ENCODE measurements around the gene GPR89B. TPM values are rescaled to one million over a fixed set of nuclear protein-coding genes. Genes with fewer than 3 reads are reported as not detected.
"Not testable (repeated sequence)": the region's sequence is repeated elsewhere in the genome, so short reads cannot be mapped to it uniquely, and the experiment has no call there.

GPR89B gene
- total and polyA plus RNA-seq, 2 donors from 2014 or later: 18.1 to 34.2 TPM

- H3K27ac ChIP-seq (ENCODE audit: low read depth in 2 of 2, low read length in 2 of 2); FAIRE-seq; intact Hi-C loops (cut with DNase I); H3K4me1 ChIP-seq (ENCODE audit: control insufficient read depth in 2 of 3, insufficient read depth in 2 of 3, low read depth in 1 of 3, low read length in 3 of 3); H3K9ac ChIP-seq (ENCODE audit: low read length in 3 of 3); H3K9me3 ChIP-seq (ENCODE audit: control insufficient read depth in 2 of 3, insufficient read depth in 1 of 3, low read length in 3 of 3); H3K36me3 ChIP-seq (ENCODE audit: control insufficient read depth in 2 of 3, insufficient read depth in 3 of 3, low read length in 3 of 3); H3K27me3 ChIP-seq (ENCODE audit: control insufficient read depth, insufficient read depth, low read length); DNase-seq; H3K4me3 ChIP-seq (ENCODE audit: low read length in 3 of 3): not testable (repeated sequence)
These were observed 14.3 kb downstream of the GPR89B start for GRCh38 chr1:147942563-147942962.

DNA sequence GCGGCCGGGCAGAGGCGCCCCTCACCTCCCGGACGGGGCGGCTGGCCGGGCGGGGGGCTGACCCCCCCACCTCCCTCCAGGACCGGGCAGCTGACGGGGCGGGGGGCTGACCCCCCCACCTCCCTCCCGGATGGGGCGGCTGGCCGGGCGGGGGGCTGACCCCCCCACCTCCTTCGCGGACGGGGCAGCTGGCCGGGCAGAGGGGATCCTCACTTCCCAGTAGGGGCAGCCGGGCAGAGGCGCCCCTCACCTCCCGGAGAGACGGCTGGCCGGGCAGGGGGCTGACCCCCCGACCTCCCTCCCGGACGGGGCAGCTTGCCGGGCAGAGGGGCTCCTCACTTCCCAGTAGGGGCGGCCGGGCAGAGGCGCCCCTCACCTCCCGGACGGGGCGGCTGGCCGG is 21.3 kb downstream of the GPR89B start:
- FAIRE-seq; intact Hi-C loops (cut with DNase I): not testable (repeated sequence)

DNA sequence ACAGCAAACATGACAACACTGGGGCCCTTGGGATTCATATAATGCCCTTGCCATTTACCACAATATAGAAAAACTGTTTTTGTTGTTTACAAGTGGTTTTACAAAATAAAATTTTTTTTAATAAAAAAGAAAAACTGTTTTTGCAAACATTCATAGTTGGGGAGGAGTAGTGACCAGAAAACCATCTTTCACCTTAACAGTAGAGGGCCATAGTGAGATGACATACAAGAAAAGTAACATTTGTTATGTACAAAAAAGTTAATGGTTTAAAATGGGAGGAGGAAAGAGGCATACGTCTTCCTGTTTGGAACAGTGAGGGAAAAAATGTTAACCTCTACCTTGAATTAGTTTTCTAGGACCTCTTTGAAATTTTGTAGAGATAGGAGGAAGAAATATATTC is 30.7 kb downstream of the GPR89B start:
- FAIRE-seq; intact Hi-C loops (cut with DNase I); H3K27ac ChIP-seq (ENCODE audit: low read depth in 2 of 2, low read length in 2 of 2); H3K27me3 ChIP-seq (ENCODE audit: control insufficient read depth, insufficient read depth, low read length); H3K9ac ChIP-seq (ENCODE audit: low read length in 3 of 3); H3K9me3 ChIP-seq (ENCODE audit: control insufficient read depth in 2 of 3, insufficient read depth in 1 of 3, low read length in 3 of 3); DNase-seq; H3K4me3 ChIP-seq (ENCODE audit: low read length in 3 of 3); H3K36me3 ChIP-seq (ENCODE audit: control insufficient read depth in 2 of 3, insufficient read depth in 3 of 3, low read length in 3 of 3); H3K4me1 ChIP-seq (ENCODE audit: control insufficient read depth in 2 of 3, insufficient read depth in 2 of 3, low read depth in 1 of 3, low read length in 3 of 3): not testable (repeated sequence)

More for the DNA sequence above, 21.3 kb downstream of the GPR89B start:
- not testable (repeated sequence) for H3K4me3 ChIP-seq (ENCODE audit: low read length in 3 of 3); H3K4me1 ChIP-seq (ENCODE audit: control insufficient read depth in 2 of 3, insufficient read depth in 2 of 3, low read depth in 1 of 3, low read length in 3 of 3); H3K36me3 ChIP-seq (ENCODE audit: control insufficient read depth in 2 of 3, insufficient read depth in 3 of 3, low read length in 3 of 3); H3K9ac ChIP-seq (ENCODE audit: low read length in 3 of 3); H3K27me3 ChIP-seq (ENCODE audit: control insufficient read depth, insufficient read depth, low read length); H3K9me3 ChIP-seq (ENCODE audit: control insufficient read depth in 2 of 3, insufficient read depth in 1 of 3, low read length in 3 of 3); H3K27ac ChIP-seq (ENCODE audit: low read depth in 2 of 2, low read length in 2 of 2)
- DNase-seq: peak in 1 of 5 donors; percentile 51

DNA sequence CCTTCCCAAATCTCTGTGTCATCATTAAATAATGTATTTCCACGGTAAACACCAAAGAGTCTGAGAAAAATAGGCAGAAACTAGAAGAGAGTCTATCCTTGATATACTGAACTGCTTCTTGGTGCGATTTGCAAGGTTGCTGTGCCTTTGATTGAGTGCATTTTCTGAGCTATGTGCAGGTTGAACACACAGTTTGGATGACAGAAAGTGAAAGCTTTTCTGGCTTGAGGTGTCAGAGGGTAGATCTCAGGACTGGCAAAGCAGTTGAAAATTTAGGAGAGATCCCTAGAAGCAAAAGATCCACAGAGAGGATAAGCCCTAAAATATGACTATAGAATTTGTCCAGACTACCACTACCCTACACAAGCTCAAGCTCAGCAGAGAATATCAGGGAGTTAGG is 31.5 kb downstream of the GPR89B start:
- H3K27me3 ChIP-seq (ENCODE audit: control insufficient read depth, insufficient read depth, low read length); H3K27ac ChIP-seq (ENCODE audit: low read depth in 2 of 2, low read length in 2 of 2); intact Hi-C loops (cut with DNase I); FAIRE-seq; H3K4me1 ChIP-seq (ENCODE audit: control insufficient read depth in 2 of 3, insufficient read depth in 2 of 3, low read depth in 1 of 3, low read length in 3 of 3); H3K36me3 ChIP-seq (ENCODE audit: control insufficient read depth in 2 of 3, insufficient read depth in 3 of 3, low read length in 3 of 3); H3K9ac ChIP-seq (ENCODE audit: low read length in 3 of 3); DNase-seq; H3K4me3 ChIP-seq (ENCODE audit: low read length in 3 of 3); H3K9me3 ChIP-seq (ENCODE audit: control insufficient read depth in 2 of 3, insufficient read depth in 1 of 3, low read length in 3 of 3): not testable (repeated sequence)

- not testable (repeated sequence) for DNase-seq
These were observed 36.4 kb downstream of the GPR89B start for GRCh38 chr1:147964575-147964974.

GRCh38 chr1:147966657-147967056 is 38.4 kb downstream of the GPR89B start:
- DNase-seq; H3K9me3 ChIP-seq (ENCODE audit: control insufficient read depth in 2 of 3, insufficient read depth in 1 of 3, low read length in 3 of 3); H3K36me3 ChIP-seq (ENCODE audit: control insufficient read depth in 2 of 3, insufficient read depth in 3 of 3, low read length in 3 of 3); intact Hi-C loops (cut with DNase I); H3K4me1 ChIP-seq (ENCODE audit: control insufficient read depth in 2 of 3, insufficient read depth in 2 of 3, low read depth in 1 of 3, low read length in 3 of 3); H3K4me3 ChIP-seq (ENCODE audit: low read length in 3 of 3); H3K27ac ChIP-seq (ENCODE audit: low read depth in 2 of 2, low read length in 2 of 2); H3K9ac ChIP-seq (ENCODE audit: low read length in 3 of 3); H3K27me3 ChIP-seq (ENCODE audit: control insufficient read depth, insufficient read depth, low read length); FAIRE-seq: not testable (repeated sequence)

More at GRCh38 chr1:147964575-147964974, 36.4 kb downstream of the GPR89B start:
- H3K27ac ChIP-seq (ENCODE audit: low read depth in 2 of 2, low read length in 2 of 2); H3K9ac ChIP-seq (ENCODE audit: low read length in 3 of 3); FAIRE-seq; H3K36me3 ChIP-seq (ENCODE audit: control insufficient read depth in 2 of 3, insufficient read depth in 3 of 3, low read length in 3 of 3); H3K27me3 ChIP-seq (ENCODE audit: control insufficient read depth, insufficient read depth, low read length); H3K4me1 ChIP-seq (ENCODE audit: control insufficient read depth in 2 of 3, insufficient read depth in 2 of 3, low read depth in 1 of 3, low read length in 3 of 3); H3K4me3 ChIP-seq (ENCODE audit: low read length in 3 of 3); intact Hi-C loops (cut with DNase I); H3K9me3 ChIP-seq (ENCODE audit: control insufficient read depth in 2 of 3, insufficient read depth in 1 of 3, low read length in 3 of 3): not testable (repeated sequence)

- FAIRE-seq; H3K4me3 ChIP-seq (ENCODE audit: low read length in 3 of 3); H3K9me3 ChIP-seq (ENCODE audit: control insufficient read depth in 2 of 3, insufficient read depth in 1 of 3, low read length in 3 of 3); intact Hi-C loops (cut with DNase I); DNase-seq; H3K36me3 ChIP-seq (ENCODE audit: control insufficient read depth in 2 of 3, insufficient read depth in 3 of 3, low read length in 3 of 3); H3K4me1 ChIP-seq (ENCODE audit: control insufficient read depth in 2 of 3, insufficient read depth in 2 of 3, low read depth in 1 of 3, low read length in 3 of 3); H3K9ac ChIP-seq (ENCODE audit: low read length in 3 of 3); H3K27me3 ChIP-seq (ENCODE audit: control insufficient read depth, insufficient read depth, low read length); H3K27ac ChIP-seq (ENCODE audit: low read depth in 2 of 2, low read length in 2 of 2): not testable (repeated sequence)
These were observed 50.9 kb downstream of the GPR89B start for GRCh38 chr1:147978896-147979651.

DNA sequence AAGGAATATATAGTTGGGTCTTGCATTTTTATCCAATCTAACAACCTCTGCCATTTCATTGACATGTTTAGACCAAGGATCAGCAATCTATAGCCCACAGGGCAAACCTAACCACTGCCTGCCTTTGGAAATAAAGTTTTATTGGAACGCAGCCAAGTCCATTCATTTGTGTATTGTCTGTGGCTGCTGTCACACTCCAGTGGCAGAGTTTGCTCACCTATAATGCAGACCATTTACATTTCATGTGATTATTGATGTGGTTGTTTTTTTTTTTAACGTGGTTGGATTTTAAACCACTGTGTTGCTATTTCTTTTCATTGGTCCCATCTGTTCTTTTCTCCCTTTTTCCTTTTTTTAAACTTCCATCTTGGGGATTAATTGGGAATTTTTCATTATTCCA is 57.2 kb downstream of the GPR89B start:
- FAIRE-seq; intact Hi-C loops (cut with DNase I): not testable (repeated sequence)

More for the DNA sequence above, 57.2 kb downstream of the GPR89B start:
- not testable (repeated sequence) for H3K9ac ChIP-seq (ENCODE audit: low read length in 3 of 3); H3K4me1 ChIP-seq (ENCODE audit: control insufficient read depth in 2 of 3, insufficient read depth in 2 of 3, low read depth in 1 of 3, low read length in 3 of 3); H3K9me3 ChIP-seq (ENCODE audit: control insufficient read depth in 2 of 3, insufficient read depth in 1 of 3, low read length in 3 of 3); H3K36me3 ChIP-seq (ENCODE audit: control insufficient read depth in 2 of 3, insufficient read depth in 3 of 3, low read length in 3 of 3); H3K27ac ChIP-seq (ENCODE audit: low read depth in 2 of 2, low read length in 2 of 2); DNase-seq; H3K27me3 ChIP-seq (ENCODE audit: control insufficient read depth, insufficient read depth, low read length); H3K4me3 ChIP-seq (ENCODE audit: low read length in 3 of 3)

Data from kidney (tissue), 11 donors.